Measurements from ENCODE around the gene JPH3. TPM values are rescaled to one million over a fixed set of nuclear protein-coding genes. Genes with fewer than 3 reads are reported as not detected.

JPH3 gene
- total and polyA plus RNA-seq, 2 experiments from 2014 or later: 1.8 to 4.8 TPM

DNA sequence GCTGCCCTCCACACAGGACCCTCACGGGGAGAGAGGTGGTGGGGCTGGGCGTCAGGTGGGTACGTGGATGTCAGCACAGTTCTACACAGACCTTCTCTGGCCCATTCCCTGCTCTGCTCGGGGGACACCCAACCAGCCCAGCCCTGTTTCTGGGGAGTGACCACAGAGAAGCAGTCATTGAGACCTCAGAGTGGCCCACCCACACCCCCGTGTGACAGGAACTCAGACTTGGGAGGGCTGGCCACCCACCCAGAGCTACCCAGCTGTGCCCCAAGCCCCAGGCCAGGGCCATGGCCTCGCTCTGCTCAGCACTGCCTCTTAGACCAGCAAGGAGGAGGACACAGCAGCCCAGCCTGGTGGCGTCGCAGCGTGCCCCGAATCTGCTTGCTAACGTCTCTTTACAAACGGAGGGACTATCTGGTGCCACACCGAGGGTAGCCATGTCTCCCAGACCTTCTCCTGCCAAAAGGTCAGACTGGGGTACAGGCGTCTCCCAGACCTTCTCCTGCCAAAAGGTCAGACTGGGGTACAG, 85.8 kb downstream of the JPH3 start:
- Histone ChIP-seq H3K27me3 (no peaks in the 10 kb centered on the region), H3K4me3 (no peak overlapping the region), H3K9me3 (ENCODE audit: low read depth) (no peaks in the 10 kb centered on the region), H3K79me2 (no peaks in the 10 kb centered on the region), H3K9me2 (replicated peaks; ENCODE audit: insufficient read depth) (no peaks in the 10 kb centered on the region), H2AFZ (no peak overlapping the region), H4K20me1 (ENCODE audit: insufficient read depth, poor library complexity, severe bottlenecking) (no peaks in the 10 kb centered on the region), H3K4me2 (no peak overlapping the region), H3K4me1 (ENCODE audit: insufficient read depth) (no peaks in the 10 kb centered on the region), H3K36me3 (replicated peaks; ENCODE audit: insufficient read depth, low read depth) (no peaks in the 10 kb centered on the region), H3K27ac (no peak overlapping the region)
- no peak for TF ChIP-seq EZH2phosphoT487 (IDR thresholded peaks at IDR 0.05; ENCODE audit: low read depth, severe bottlenecking, unreplicated experiment)
- no peak for TF ChIP-seq EZH2 (IDR thresholded peaks at IDR 0.05; ENCODE audit: borderline replicate concordance)
- TF ChIP-seq, protein P1, sequence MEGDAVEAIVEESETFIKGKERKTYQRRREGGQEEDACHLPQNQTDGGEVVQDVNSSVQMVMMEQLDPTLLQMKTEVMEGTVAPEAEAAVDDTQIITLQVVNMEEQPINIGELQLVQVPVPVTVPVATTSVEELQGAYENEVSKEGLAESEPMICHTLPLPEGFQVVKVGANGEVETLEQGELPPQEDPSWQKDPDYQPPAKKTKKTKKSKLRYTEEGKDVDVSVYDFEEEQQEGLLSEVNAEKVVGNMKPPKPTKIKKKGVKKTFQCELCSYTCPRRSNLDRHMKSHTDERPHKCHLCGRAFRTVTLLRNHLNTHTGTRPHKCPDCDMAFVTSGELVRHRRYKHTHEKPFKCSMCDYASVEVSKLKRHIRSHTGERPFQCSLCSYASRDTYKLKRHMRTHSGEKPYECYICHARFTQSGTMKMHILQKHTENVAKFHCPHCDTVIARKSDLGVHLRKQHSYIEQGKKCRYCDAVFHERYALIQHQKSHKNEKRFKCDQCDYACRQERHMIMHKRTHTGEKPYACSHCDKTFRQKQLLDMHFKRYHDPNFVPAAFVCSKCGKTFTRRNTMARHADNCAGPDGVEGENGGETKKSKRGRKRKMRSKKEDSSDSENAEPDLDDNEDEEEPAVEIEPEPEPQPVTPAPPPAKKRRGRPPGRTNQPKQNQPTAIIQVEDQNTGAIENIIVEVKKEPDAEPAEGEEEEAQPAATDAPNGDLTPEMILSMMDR (IDR thresholded peaks at IDR 0.05; ENCODE audit: poor library complexity): no peak
- no peak for DNase-seq (ENCODE audit: low spot score)
- WGBS (ENCODE audit: low lambda C conversion rate, missing lambda C conversion rate): 94% methylated on average over 14 of the region's 14 CpGs

DNA sequence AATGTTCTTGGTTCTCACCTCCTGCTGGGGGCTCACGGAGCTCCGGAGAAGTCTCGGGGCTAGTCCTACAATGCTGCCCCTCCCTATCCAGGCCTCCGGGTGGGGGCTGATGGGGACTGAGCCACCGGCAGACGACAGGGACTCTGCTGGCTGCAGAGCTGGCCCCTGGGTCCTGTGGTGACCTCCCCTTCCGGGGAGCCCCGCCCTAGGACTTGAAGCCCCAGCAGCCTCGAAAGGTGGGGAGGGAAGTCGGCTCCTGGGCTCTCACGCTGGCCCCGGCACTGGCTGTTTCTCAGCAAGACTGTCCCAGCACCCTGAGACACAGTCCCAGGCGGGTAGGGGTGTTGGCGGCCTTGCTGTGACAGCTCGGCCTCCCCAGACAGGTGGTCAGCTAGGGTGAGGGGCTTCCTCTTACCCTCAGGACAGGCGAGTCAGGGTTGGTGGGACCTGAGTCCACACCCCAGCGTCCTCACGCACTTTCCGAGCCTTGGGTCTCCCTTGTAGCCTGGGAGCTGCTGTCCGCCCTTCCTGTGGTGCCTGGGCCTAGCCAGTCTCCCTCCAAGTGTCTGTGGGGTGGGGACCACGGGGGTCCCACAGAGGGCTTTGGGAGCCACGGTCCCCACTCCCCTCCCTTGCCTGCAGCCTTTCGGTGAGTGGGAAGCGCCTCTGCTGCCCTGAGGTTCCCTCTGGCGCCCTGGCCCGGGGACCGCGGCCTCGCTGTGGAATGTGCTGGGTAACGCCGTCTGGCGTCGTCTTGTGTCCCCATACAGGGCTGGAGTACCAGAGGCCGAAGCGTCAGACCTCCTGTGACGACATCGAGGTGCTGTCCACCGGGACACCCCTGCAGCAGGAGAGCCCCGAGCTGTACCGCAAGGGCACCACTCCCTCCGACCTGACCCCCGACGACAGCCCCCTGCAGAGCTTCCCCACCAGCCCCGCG, 86.8 kb downstream of the JPH3 start:
- H3K36me3 ChIP-seq (replicated peaks; ENCODE audit: insufficient read depth, low read depth): no peaks in the 10 kb centered on the region
- H3K9me2 ChIP-seq (replicated peaks; ENCODE audit: insufficient read depth): no peaks in the 10 kb centered on the region
- TF ChIP-seq EZH2 (IDR thresholded peaks at IDR 0.05; ENCODE audit: borderline replicate concordance): no peak
- no peak for TF ChIP-seq EZH2phosphoT487 (IDR thresholded peaks at IDR 0.05; ENCODE audit: low read depth, severe bottlenecking, unreplicated experiment)
- TF ChIP-seq, protein P1 (IDR thresholded peaks at IDR 0.05; ENCODE audit: poor library complexity): no peak
- H3K4me3 ChIP-seq: no peak overlapping the region
- H3K27ac ChIP-seq: no peak overlapping the region
- WGBS (ENCODE audit: low lambda C conversion rate, missing lambda C conversion rate): 93% methylated on average over 23 of the region's 45 CpGs
- H4K20me1 ChIP-seq (ENCODE audit: insufficient read depth, poor library complexity, severe bottlenecking): no peaks in the 10 kb centered on the region
- H2AFZ ChIP-seq: no peak overlapping the region
- H3K9me3 ChIP-seq (ENCODE audit: low read depth): no peaks in the 10 kb centered on the region
- no peak for DNase-seq (ENCODE audit: low spot score)
- no peaks in the 10 kb centered on the region for H3K4me1 ChIP-seq (ENCODE audit: insufficient read depth)
- H3K27me3 ChIP-seq: no peaks in the 10 kb centered on the region
- H3K4me2 ChIP-seq: no peak overlapping the region
- no peaks in the 10 kb centered on the region for H3K79me2 ChIP-seq

DNA sequence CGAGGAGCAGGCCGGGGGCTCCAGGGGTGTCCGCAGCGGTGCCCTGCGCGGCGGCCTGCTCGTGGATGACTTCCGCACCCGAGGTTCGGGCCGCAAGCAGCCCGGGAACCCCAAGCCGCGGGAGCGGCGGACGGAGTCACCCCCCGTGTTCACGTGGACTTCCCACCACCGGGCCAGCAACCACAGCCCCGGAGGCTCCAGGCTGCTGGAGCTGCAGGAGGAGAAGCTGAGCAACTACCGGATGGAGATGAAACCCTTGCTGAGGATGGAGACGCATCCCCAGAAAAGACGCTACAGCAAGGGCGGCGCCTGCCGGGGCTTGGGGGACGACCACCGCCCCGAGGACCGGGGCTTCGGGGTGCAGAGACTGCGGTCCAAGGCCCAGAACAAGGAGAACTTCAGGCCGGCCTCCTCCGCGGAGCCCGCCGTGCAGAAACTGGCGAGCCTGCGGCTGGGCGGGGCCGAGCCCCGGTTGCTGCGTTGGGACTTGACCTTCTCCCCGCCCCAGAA, 87.7 kb downstream of the JPH3 start:
- 98% methylated on average over 31 of the region's 46 CpGs for WGBS (ENCODE audit: low lambda C conversion rate, missing lambda C conversion rate)
- no peak overlapping the region for H3K4me3 ChIP-seq
- DNase-seq (ENCODE audit: low spot score): no peak
- no peaks in the 10 kb centered on the region for H3K9me2 ChIP-seq (replicated peaks; ENCODE audit: insufficient read depth)
- no peaks in the 10 kb centered on the region for H4K20me1 ChIP-seq (ENCODE audit: insufficient read depth, poor library complexity, severe bottlenecking)
- H3K4me2 ChIP-seq: no peak overlapping the region
- H2AFZ ChIP-seq: no peak overlapping the region
- TF ChIP-seq EZH2phosphoT487 (IDR thresholded peaks at IDR 0.05; ENCODE audit: low read depth, severe bottlenecking, unreplicated experiment): no peak
- TF ChIP-seq, protein P1 (IDR thresholded peaks at IDR 0.05; ENCODE audit: poor library complexity): no peak
- no peaks in the 10 kb centered on the region for H3K79me2 ChIP-seq
- no peaks in the 10 kb centered on the region for H3K4me1 ChIP-seq (ENCODE audit: insufficient read depth)
- no peaks in the 10 kb centered on the region for H3K9me3 ChIP-seq (ENCODE audit: low read depth)
- H3K27me3 ChIP-seq: no peaks in the 10 kb centered on the region
- H3K36me3 ChIP-seq (replicated peaks; ENCODE audit: insufficient read depth, low read depth): no peaks in the 10 kb centered on the region
- no peak overlapping the region for H3K27ac ChIP-seq
